Stomach (tissue), 4 donors: ENCODE measurements around the gene COL4A1.

Experiments used
- POLR2A ChIP-seq, 4 donors: fragments of 450-650 bp; IDR thresholded peaks; one replicate each; pipeline ENCODE4 v1.6.1; 2016; ENCODE audit warnings: antibody characterized with exemption in 4 of 4, control low read depth in 2 of 4, mild to moderate bottlenecking in 1 of 4, moderate library complexity in 1 of 4
- POLR2AphosphoS5 ChIP-seq, 3 donors: sonication (generic); formaldehyde crosslinking; IDR thresholded peaks; one replicate each; pipeline ENCODE4 v1.6.1; 2016; ENCODE audit warnings: antibody characterized with exemption in 3 of 3

DNA sequence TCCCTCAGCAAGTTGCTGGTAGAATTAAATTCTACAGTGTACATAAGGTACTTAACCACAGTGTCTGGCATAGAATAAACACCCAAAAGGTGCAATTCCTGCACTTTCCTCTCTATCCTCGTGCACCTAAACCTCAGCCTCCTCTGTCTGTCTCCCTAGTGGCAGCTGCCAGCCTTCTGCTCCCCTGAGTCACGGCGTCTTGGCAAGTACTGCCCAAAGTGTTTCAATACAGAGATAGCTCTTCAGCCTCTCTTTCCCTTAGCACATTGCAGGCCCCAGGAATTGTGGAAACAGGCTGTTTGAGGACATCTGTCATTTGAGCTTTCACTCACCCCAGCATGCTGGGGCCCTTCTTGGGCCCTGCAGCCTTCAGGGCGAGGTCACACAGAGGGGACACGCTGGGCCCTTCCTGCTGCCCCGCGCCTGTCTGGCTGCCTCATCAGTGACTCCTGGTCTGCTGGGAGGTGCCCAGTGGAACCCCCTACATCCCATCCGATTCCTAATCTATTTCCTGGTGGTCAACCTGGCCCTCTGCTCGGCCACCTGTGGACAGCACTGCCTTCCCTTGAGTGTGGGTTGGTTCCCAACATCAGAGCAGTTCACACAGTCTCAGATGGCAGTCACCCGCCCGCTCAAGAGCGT is 19.4 kb upstream of the COL4A1 start:
- TF ChIP-seq POLR2AphosphoS5 (IDR thresholded peaks at IDR 0.05), result no peak
- TF ChIP-seq POLR2A (IDR thresholded peaks at IDR 0.05), result no peak
